ENCODE measurements around the gene AMPD1.

DNA sequence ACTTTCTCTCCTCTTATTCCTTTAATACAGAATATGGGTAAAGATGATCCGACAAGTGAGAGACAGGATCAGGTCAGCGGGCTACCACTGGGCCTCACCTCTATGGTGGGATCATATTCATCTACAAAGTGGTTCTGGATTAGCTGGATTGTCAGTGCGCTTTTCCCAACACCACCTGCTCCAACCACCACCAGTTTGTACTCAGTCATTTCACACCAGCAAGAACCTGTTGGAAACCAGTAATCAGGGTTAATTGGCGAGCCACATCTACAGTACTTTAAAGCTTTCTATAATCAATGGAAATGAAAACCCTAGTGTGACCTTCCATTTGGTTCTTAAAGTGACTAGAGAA is 20.6 kb upstream of the AMPD1 start:
- TF ChIP-seq POLR2A (IDR thresholded peaks at IDR 0.05; ENCODE audit: low read depth, low read length) (no peak), MYC (IDR thresholded peaks at IDR 0.05; ENCODE audit: insufficient read depth, insufficient read length, insufficient replicate concordance, low read length, severe bottlenecking) (no peak), PAX8 (IDR thresholded peaks at IDR 0.05) (no peak), CTCF (IDR thresholded peaks at IDR 0.05 in 2 of 3, conservative IDR thresholded peaks at IDR 0.05 in 1 of 3; ENCODE audit: control insufficient read depth in 2 of 3, extremely low read depth in 1 of 3, insufficient read depth in 1 of 3, low read depth in 3 of 3, low read length in 3 of 3) (no peak), MTA3 (IDR thresholded peaks at IDR 0.05; ENCODE audit: borderline replicate concordance, low read length) (no peak), EZH2 (IDR thresholded peaks at IDR 0.05; ENCODE audit: borderline replicate concordance, control insufficient read depth, low read depth, low read length) (no peak), BHLHE40 (IDR thresholded peaks at IDR 0.05; ENCODE audit: borderline replicate concordance in 1 of 2, low read depth in 2 of 2, low read length in 1 of 2) (no peak), REST (IDR thresholded peaks at IDR 0.05; ENCODE audit: low read depth, low read length) (no peak), NR2C2 (IDR thresholded peaks at IDR 0.05; ENCODE audit: borderline replicate concordance, control insufficient read depth, insufficient read length, low read depth) (no peak), PBX3 (IDR thresholded peaks at IDR 0.05; ENCODE audit: insufficient replicate concordance, low read depth, low read length) (no peak)

Data from GM12878 (cell line).